Astrocyte (in vitro differentiated cells and primary cell): ENCODE data around the gene RAF1.

Source experiments
- CTCF ChIP-seq: IDR thresholded peaks from 2 replicates; pipeline ENCODE4 v1.5.1; 2011; ENCODE audit warnings: low read depth, mild to moderate bottlenecking, inconsistent platforms, low read length, moderate library complexity; ENCODE audit not compliant: insufficient read depth
- EZH2 ChIP-seq: IDR thresholded peaks from 2 replicates; pipeline ENCODE4 v1.6.1; 2012; ENCODE audit warnings: mild to moderate bottlenecking, low read length, inconsistent platforms; ENCODE audit not compliant: insufficient read depth

GRCh38 chr3:12561397-12561796, 102.5 kb downstream of the RAF1 start:
- TF ChIP-seq CTCF (no peak), EZH2 (no peak)
